Right hindlimb (tissue), 1 donor: ENCODE data around the gene ARHGEF4.

Source experiments
- DNase-seq: peaks from one replicate; pipeline ENCODE4 v3.0.0-alpha.2; 2018

Gene ARHGEF4

GRCh38 chr2:131041402-131042147, 204.9 kb downstream of the ARHGEF4 start:
- no peak for DNase-seq

DNA sequence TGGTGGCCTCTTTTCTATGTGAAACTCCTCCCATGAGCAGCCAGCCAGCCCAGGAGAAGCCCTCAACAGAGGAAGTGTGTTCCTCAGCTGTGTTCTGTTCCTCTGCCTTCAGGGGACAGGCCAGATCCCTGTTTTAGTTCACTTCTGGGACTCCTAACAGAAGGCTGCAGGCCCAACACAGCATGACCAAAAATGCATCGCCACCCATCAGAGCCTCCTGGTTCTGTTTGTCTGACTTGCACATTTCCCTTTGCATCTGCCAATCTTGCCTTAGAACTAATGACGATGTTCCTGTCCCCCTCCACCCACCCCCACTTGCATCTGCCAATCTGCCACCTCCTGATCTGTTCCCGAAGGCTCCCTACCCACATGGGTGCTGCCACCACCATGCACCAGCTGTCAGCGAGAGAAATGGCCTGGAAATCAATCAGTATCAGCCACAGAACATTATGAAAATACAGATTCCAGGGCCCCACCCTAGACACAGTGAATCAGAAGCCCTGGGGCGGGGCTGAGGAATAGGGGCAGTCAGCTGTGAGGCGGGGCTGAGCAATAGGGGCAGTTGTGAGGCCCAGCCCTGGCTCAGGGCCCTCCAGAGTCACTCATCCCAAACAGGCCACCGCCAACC, 205.5 kb downstream of the ARHGEF4 start:
- DNase-seq, result no peak

GRCh38 chr2:131043199-131044074, 206.7 kb downstream of the ARHGEF4 start:
- no peak for DNase-seq

GRCh38 chr2:131044075-131044756, 207.5 kb downstream of the ARHGEF4 start:
- DNase-seq, result no peak

GRCh38 chr2:131044757-131045150, 208.0 kb downstream of the ARHGEF4 start:
- no peak for DNase-seq

DNA sequence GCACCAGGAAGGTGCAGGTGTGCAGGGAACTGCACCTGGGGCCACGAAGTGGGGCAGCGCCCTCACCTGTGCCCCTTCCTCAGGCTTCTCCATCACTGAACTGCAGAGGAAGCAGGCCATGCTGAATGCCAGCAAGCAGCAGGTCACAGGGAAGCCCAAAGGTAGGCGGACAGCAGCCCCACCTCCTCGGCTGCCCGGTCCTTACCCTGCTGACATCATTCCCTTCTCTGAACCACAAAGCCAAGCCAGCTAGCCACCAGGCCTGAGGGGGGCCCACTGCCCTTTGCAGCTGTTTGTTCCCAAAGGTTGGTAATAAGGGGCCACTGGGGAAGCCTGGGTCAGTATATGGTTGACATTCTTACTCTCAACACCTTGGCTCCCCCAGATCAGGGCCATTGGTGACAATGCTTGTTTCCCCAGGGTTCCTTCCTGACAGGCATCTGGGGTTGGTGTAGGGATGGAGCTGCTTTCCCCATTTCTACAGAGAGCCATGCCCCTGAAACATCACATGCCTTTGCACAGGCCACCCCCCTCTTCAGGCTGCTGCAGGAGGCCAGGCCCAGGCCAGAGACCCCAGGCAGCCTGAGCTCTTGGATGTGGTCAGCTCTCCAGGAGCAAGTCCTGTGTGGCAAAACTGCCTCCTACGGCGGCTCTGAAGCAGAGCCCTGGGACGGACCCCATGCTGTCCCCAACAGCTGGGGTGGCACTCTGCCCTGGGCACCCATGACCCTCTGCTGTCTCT, 208.7 kb downstream of the ARHGEF4 start:
- DNase-seq, result no peak

DNA sequence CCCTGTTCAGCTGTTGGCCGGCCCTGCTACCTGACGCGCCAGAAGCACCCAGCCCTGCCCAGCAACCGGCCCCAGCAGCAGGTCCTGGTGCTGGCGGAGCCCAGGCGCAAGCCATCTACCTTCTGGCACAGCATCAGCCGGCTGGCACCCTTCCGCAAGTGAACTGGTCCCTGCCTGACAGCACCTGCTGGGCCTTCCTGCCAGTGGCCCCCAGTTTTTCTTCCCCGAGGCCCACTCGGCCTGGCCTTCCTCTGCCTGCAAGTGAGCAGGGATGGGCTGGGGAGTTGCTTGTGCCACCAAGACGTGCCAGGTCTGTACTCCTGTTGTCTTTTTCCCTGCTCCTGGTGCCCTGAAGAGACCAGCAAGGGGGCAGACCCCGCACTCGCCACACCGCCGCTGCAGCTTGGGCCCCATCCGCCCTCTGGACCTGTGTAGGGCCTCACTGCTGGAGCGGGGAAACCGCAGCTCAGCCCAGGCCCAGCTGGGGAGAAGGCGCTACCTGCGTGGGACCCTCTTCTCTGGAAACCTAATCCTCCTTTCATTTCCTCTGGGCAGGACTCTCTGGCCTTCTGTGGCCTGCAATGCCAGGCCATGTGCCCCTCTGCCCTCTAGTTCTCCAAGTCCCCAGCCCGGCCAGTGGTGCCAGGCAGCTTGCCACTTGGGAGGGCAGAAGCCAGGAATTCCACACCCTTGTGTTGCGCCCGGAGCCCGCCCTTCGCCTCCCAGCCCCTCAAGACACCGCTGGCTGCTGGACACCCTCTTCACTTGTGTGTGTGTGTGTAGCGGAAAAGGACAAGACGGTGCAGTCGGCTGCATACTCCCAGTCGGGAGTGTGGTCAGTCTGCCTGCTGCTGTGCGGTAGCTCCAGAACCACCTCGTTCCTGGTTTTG, 209.6 kb downstream of the ARHGEF4 start:
- no peak for DNase-seq

DNA sequence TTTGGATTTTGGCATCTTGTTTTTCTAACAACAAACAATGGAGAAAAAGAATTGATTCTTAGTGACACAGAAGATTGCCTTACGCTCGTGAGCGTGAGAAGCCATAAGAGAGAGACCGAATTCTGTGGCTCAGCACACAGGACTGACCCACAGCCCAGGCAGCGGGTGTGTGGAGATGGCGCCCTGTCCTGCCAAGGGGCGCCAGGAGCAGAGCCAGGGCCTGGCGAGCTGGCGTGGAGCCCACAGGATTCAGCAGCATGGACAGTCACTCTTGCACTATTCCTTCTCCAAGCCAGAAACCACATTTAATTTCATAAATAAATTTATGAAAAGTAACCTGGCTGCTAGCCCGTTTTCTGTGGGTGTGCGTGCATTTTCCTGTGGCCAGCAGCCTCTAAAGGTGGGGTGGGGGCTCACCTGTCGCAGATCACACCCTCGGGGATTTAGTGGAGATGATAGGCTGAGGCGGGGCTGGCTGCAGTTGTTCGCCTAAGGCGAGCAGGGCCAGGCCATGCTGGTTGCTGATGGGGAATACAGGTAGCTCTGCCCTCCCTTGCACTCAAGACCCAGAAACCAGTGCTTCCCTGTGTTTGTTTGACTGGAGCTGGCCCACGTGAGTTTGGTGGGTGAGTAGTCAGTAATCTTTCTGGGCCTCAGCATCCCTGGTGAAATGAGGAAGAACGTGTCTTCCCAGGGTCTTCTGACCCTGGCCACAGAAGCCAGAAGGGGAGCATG, 210.4 kb downstream of the ARHGEF4 start:
- no peak for DNase-seq

DNA sequence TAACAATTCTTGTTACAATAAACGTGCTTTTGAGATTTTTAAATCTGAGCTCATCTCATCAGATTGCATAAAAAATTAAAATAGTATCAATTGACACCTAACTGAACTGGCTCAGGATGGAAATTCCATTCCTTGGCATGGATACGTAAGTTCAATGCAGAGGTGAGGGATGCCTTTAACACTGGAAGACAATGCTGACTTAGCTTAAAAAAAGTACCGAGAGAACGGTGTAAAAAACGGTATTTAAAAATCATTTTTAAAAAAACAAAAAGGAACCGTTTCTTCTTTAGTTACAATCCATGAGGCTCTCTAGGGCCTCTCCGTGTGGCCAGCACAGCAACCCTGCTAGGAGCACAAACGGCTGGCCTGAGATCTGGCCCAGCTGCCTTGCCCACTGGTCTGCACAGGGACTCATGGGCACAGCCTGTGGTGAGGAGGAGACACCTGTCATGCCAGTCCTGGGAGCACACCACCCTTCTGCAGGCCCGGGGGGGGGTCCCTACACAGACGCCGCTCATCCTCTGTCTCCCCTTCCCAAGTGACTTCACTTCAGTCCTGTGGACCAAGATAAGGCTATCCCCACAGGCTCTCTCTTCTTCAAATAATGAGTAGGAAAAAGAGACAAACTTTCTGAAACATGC, 211.3 kb downstream of the ARHGEF4 start:
- no peak for DNase-seq

DNA sequence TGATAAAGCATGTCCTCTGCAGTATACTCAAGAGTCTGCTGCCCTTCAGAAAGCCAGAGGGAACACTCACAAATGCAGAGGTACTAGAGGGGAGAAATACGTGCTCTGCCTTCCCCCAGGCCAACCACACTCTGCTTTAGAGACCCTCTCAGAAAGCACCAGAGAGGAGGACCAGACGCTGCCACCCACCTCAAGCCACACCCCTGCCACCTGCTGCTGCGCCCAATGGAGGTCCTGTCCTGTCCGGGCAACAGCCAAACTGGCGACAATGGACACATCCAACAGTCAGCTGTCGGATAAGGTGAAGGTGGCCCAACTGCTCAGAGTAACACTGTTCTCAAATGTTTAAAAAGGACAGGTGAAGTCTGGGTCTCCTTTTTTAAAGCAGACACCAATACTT, 211.9 kb downstream of the ARHGEF4 start:
- no peak for DNase-seq

GRCh38 chr2:131049150-131049718, 212.5 kb downstream of the ARHGEF4 start:
- DNase-seq, result no peak

DNA sequence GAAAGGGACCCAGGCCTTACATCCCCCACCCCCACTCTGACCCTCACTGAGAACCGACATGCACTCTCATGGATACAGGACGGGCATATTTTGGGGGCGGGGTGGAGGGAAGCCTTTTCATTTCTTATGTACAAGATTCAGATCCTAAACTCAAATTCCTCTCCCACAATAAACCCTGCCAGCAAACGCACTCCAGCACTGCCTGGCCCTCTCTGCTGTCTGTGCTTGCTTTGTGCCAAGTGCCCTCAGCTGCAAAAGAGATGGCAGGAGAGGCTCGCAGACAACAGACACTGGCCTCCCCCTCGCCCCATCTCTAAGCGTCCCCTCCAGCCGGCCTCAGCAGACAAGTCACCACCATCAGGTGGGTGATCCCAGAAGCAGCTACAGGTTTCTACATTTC, 214.2 kb downstream of the ARHGEF4 start:
- no peak for DNase-seq

DNA sequence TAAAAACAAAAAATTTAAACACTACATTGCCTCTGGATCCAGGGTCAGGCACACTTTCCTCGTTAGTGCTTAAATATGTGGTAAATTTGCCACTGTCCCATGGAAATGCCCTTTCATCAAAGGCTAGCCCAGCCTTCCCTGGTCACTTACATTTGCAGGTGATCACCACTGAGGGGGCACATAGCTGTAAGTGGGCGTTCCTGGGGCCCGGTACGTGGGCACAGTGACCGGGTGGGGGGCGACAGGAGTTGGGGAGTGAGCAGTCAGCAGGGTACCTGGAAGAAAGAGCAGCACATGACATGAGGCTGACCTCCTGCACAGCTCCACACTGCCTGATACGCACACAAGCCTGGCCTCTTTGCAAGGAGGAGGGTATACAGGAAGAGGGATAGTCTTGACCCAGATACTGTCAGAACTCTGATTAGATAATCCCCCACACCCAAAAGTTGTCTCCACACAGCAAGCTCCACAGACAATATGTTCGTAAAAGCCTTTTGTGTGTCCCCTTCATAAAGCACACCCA, 216.1 kb downstream of the ARHGEF4 start:
- no peak for DNase-seq

DNA sequence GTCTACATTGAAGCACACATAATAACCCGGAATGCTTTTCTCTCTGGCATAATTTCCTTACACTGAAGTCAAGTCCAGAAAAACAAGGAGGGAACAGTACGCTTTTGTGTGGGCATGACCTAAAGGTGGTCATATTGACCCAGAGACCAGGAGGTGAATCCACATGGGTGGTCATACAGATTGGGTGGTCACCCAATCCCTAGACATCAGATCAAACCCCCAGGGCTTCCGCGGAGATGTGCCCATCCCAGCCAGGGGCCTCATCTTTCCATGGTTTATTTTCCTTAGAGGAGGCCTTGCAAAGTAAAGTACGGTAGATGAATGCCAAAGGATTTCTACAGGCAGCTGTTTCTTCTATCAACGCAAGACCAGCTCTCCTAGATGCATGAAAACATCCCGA, 217.8 kb downstream of the ARHGEF4 start:
- no peak for DNase-seq

- no peak for DNase-seq
These were observed 218.7 kb downstream of the ARHGEF4 start for GRCh38 chr2:131055169-131056065.

- DNase-seq, result no peak
These were observed 219.7 kb downstream of the ARHGEF4 start for GRCh38 chr2:131056204-131056931.

DNA sequence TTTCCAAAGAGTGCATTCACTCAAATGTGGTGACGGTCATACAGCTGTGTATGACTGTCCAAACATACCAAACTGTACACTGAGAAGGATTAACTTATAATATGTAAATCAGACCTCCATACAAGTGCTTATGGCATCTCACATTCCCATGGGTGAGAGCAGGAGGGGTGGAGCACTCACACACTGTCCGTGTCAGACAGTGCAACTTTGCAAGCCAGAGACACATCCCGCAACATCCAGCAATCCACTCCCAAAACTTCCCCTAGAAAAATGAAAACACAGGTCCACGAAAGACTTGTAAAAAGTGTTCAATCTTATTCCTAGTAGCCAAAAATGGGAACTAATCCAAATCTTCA, 220.2 kb downstream of the ARHGEF4 start:
- DNase-seq, result no peak
